Stimulated activated naive CD8-positive, alpha-beta T cell treated with anti-CD3 and anti-CD28 coated beads, Interleukin-15, Interleukin-2, amounts not matched to agents 100 ng/mL and 50 ng/mL, for 24 hours (primary cell): Measurements from ENCODE around the gene RARG.

Source experiments
- H3K27ac Mint-ChIP-seq: one replicate; pipeline ENCODE4 v1.8.0; 2021; ENCODE audit warnings: mild to moderate bottlenecking, mixed read lengths
- H3K27me3 Mint-ChIP-seq: one replicate; pipeline ENCODE4 v1.8.0; 2021; ENCODE audit warnings: mixed read lengths
- H3K36me3 Mint-ChIP-seq: one replicate; pipeline ENCODE4 v1.8.0; 2021; ENCODE audit warnings: low read depth, mixed read lengths
- H3K4me1 Mint-ChIP-seq: one replicate; pipeline ENCODE4 v1.8.0; 2021; ENCODE audit warnings: low read depth, mixed read lengths
- H3K4me3 Mint-ChIP-seq: one replicate; pipeline ENCODE4 v1.8.0; 2021; ENCODE audit warnings: mild to moderate bottlenecking, mixed read lengths
- H3K9me3 Mint-ChIP-seq: one replicate; pipeline ENCODE4 v1.8.0; 2021; ENCODE audit warnings: mixed read lengths

The RARG gene

DNA sequence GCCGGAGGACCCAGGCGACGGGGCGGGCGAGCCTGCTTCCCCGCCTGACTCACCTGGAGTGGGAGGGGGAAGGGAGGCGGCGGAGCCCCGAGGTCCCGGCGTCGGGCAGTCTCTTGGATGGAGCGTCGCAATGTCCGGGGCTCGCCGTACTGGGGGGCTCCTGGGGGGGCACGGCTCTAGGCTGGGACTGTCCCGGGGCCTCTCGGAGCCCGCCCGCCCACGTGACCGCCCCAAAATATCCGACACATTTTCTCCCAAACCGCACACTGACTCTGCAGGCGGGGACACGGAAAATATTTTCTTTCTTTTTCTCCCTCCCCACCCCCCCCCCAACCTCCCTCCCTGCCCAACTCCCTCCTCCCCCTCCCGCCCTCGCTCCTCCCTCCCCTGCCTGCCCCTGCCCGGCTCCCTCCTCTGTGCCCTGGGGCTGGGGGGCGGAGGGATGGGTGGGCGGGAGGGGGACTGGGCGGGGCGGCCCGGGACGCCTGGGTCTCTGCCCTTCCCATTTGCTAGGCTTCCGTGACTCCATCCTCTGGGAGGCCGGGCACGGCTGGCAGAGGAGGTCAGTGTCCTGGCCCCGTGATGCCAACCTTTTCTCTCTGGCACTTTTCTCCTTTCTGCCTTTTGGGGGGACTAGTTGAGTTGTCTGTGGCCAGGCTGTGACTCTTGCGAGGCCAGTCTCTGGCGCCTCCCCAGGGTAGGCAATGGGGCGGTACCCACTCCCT is at the start of gene RARG:
Gene RARG, minus strand, starts transcription at position 289 of the 725 bp plus-strand sequence. CDS start 4,664 bp downstream, outside the sequence.
- Mint-ChIP-seq H3K9me3 (no peaks in the 10 kb centered on the region), H3K4me1 (peaks cover 77% of the 10 kb centered on the region), H3K36me3 (peaks cover 2% of the 10 kb centered on the region), H3K27ac (peak within 1 kb of the TSS; percentile 85), H3K4me3 (peak within 1 kb of the TSS; percentile 86), H3K27me3 (no peaks in the 10 kb centered on the region)

DNA sequence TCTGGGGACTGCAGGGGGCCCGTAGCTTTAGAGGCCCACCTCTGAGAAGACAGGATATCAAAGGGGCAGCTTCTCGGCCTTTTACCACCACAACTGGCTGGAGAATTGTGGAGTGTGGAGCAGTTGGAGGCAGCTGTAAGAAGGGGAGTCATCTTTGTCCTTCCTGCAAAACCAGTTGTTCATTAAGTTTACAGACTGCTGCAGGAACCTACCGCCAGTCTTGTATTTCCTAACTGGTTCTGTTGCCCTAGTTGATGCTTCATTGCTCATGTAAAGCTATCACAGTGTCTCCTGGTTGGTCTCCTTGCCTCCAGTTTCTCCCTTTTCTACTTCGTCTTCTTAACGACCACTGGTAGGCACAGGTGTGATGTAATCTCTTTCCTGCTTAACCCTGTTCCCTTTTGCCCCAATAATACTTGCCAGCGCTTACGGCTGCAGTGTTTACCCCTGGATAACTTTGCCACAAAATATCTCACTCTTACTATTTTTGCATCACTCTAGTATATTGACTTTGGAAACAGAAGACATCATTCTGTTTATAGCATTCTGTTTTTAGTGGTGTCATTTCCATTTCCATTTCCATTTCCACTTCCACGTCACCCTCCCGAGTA is 48.0 kb upstream of the RARG start:
- no peaks in the 10 kb centered on the region for H3K9me3 Mint-ChIP-seq
- peaks cover 66% of the 10 kb centered on the region for H3K36me3 Mint-ChIP-seq
- H3K4me1 Mint-ChIP-seq, result no peaks in the 10 kb centered on the region
- no peak overlapping the region for H3K4me3 Mint-ChIP-seq
- H3K27ac Mint-ChIP-seq, result no peak overlapping the region
- no peaks in the 10 kb centered on the region for H3K27me3 Mint-ChIP-seq

DNA sequence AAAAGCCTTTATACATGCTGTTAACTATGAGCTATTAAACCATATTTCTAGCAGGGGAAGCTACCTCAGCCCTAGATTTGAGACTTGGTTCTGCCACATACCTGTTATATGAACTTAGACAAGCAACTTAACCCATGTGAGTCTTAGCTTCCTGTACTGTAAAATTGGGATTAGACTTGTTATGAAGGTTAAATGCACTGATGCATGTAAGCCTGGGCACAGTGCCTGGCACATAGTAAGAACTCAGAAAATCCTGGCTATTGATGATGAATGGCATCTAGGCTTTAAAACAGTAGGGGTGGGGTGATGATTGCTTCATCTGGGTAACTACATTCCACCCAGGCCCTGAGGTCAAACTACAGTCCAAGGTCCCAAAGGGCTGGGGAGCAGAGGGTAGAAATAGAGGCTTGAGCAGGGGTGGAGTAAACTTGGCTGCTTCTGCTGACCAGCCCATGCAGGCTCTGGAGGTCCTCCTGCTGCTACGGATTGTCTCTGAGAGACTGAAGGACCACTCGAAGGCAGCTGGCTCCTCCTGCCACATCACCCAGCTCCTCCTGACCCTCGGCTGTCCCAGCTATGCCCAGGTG is 47.4 kb upstream of the RARG start:
- Mint-ChIP-seq H3K27ac (no peak overlapping the region), H3K27me3 (no peaks in the 10 kb centered on the region), H3K9me3 (no peaks in the 10 kb centered on the region), H3K36me3 (peaks cover 70% of the 10 kb centered on the region), H3K4me3 (no peak overlapping the region), H3K4me1 (no peaks in the 10 kb centered on the region)

DNA sequence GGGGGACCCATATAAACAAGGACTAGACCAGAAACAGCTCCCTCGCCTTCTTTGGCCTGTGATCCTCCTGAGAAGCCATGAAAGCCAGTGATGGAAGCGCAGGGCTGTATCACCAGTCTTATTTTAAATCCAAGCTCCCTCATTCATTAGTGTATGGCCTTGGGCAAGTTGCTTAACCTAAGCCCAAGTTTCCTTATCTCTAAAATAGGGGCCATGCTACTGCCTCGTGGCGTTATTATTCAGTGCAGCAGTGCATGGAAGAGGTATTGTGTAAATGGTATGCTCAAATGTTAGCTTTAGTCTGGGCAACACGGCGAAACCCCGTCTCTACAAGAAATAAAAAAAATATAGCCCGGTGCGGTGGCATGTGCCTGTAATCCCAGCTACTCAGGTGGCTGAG is 46.0 kb upstream of the RARG start:
- H3K27ac Mint-ChIP-seq, result no peak overlapping the region
- no peaks in the 10 kb centered on the region for H3K27me3 Mint-ChIP-seq
- peaks cover 64% of the 10 kb centered on the region for H3K36me3 Mint-ChIP-seq
- H3K4me3 Mint-ChIP-seq, result no peak overlapping the region
- H3K4me1 Mint-ChIP-seq, result no peaks in the 10 kb centered on the region
- H3K9me3 Mint-ChIP-seq, result no peaks in the 10 kb centered on the region

DNA sequence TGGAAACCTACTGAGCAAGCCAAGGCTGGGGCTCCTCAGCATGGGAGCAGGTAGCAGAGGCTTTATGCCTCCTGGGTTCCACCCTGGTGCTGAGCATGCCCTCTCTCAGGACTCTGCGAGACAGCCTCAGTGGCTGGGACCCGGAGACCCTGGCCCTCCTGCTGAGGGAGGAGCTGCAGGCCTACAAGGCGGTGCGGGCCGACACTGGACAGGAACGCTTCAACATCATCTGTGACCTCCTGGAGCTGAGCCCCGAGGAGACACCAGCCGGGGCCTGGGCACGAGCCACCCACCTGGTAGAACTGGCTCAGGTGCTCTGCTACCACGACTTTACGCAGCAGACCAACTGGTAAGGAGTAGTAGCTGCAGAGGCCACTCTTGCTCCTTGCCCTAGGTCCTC is 44.5 kb upstream of the RARG start:
- Mint-ChIP-seq H3K27me3 (no peaks in the 10 kb centered on the region), H3K27ac (no peak overlapping the region), H3K9me3 (no peaks in the 10 kb centered on the region), H3K36me3 (peaks cover 62% of the 10 kb centered on the region), H3K4me3 (no peak overlapping the region), H3K4me1 (no peaks in the 10 kb centered on the region)

DNA sequence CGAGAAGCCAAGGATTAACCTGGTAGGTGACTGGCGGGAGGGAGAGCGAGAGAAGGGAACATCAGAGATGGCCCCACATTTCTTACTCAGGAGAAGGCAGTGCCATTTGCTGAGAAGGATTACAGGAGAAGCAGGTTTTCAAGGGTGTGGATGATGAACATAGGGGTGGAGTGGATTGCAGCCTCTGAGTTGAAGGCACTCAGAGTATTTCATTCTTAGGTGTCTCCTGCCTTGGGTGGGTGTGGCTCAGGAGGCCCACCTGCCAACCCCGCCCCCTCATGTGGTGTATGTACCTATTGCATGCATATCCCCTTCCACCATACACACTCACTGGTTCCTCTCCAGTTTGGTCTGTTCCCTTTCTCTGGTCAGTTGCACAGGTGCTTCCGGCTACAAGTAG is 42.4 kb upstream of the RARG start:
- no peak overlapping the region for H3K4me3 Mint-ChIP-seq
- peaks cover 69% of the 10 kb centered on the region for H3K36me3 Mint-ChIP-seq
- H3K27me3 Mint-ChIP-seq, result no peaks in the 10 kb centered on the region
- peaks cover 12% of the 10 kb centered on the region for H3K4me1 Mint-ChIP-seq
- peak overlapping the region; percentile 57 for H3K27ac Mint-ChIP-seq
- H3K9me3 Mint-ChIP-seq, result no peaks in the 10 kb centered on the region

DNA sequence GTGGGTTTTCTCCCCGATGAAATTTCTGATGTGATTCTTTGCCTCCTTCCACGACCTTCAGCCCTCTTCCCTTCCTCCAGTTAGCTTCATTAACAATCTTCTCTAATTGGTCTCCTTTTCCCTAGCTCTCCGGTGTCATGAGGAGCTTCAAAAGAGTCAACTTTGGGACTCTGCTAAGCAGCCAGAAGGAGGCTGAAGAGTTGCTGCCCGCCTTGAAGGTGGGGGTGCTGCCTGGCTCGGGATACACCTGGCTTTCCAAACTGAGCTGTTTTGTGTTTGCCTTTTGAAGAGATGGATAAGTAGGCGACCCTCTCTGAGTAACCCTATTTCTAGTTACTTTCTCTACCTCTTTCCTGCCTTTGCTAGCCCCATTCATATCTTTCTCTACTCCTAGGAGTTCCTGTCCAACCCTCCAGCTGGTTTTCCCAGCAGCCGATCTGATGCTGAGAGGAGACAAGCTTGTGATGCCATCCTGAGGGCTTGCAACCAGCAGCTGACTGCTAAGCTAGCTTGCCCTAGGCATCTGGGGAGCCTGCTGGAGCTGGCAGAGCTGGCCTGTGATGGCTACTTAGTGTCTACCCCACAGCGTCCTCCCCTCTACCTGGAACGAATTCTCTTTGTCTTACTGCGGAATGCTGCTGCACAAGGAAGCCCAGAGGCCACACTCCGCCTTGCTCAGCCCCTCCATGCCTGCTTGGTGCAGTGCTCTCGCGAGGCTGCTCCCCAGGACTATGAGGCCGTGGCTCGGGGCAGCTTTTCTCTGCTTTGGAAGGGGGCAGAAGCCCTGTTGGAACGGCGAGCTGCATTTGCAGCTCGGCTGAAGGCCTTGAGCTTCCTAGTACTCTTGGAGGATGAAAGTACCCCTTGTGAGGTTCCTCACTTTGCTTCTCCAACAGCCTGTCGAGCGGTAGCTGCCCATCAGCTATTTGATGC is 36.9 kb upstream of the RARG start:
- Mint-ChIP-seq H3K9me3 (no peaks in the 10 kb centered on the region), H3K36me3 (peaks cover 41% of the 10 kb centered on the region), H3K27ac (peak overlapping the region; percentile 99), H3K4me1 (peaks cover 38% of the 10 kb centered on the region), H3K27me3 (no peaks in the 10 kb centered on the region), H3K4me3 (peak overlapping the region; percentile 99)

DNA sequence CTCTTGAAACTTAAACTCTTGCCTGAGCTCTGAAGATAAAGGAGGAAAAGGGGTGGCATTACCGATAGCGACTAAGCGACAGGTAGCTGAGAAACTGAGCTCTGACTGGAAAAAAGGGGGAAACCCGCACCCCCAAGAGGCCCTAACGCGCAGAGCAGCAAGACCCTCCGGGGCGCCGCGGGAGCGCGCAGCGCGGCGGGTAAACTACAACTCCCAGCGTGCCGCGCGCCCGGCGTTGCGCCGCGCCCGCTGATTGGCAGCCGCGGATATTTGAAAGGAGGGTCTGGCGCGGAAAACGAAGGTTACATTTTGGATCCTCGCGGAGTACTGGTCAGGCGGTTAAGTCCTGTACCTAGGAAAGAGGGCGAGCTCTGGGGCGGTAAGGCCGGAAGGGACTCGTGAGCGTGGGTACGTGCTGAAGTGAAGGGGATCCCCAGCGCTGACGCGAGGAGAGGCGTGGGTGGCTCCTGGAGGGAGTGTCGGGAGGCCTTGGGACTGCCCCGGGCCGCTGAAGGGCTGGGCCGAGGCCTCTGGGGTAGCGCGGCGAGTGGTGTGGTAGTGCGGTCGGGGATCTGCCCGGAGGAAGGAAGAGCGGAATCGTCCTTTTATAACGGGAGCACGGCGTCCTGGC is 36.1 kb upstream of the RARG start, which contains the start of gene ESPL1:
Gene ESPL1, plus strand, starts transcription at position 301 of the 631 bp plus-strand sequence. CDS start 468 bp downstream, outside the sequence.
- no peaks in the 10 kb centered on the region for H3K27me3 Mint-ChIP-seq
- H3K27ac Mint-ChIP-seq, result peak within 1 kb of the TSS; percentile 99

DNA sequence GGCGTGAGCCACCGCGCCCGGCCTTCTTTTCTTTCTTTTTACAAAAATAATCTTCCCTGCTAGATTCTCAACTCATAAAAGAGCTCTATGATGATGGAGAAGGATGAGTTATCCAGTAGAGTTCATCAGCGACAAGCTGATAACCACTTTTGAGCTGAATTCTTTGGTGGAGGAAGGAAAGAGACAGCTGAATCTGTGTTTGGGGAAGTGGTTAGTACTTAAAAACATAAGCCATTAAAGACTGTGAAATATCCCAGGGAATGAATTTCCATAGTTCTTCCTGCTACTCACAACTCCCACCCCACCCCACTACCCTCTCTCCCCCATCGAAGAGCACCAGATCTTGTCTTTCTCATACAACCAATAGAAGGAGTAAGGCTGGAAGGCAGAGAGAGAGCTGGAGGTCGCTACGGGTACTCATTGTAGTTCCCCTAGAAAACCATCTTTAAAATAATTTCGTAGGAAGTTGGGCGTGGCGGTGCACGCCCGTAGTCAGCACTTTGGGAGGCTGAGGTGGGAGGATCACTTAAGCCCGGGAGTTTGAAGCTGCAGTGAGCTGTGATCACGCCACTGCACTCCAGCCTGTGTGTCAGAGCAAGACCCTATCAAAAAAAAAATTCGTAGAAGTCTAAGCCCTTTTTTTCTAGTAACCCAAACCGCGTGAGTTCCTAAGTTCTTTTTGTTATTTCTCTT is 35.4 kb upstream of the RARG start:
- H3K36me3 Mint-ChIP-seq, result peaks cover 35% of the 10 kb centered on the region
- H3K4me3 Mint-ChIP-seq, result peak overlapping the region; percentile 99

More for the DNA sequence above, 36.1 kb upstream of the RARG start, which contains the start of gene ESPL1:
- Mint-ChIP-seq H3K36me3 (peaks cover 39% of the 10 kb centered on the region), H3K9me3 (no peaks in the 10 kb centered on the region), H3K4me3 (peak within 1 kb of the TSS; percentile 99), H3K4me1 (peaks cover 38% of the 10 kb centered on the region)

DNA sequence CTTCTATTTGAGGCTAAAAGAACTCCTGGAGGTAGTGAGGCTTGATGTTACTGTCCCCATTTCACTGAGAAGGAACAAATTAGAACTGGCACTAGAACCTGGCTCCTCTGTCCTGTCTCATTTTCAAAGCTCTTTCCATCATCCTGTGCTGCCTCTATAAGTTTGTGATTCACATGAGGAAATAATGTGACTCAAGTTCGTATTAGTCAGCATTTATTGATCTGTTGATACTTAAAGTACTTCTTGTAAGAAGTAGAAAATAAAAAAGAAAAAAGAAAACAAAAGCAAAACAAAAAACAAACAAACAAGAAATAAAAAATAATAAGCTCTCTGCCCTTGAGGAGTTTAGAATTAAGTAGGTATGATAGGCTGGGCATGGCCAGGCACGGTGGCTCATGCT is 33.8 kb upstream of the RARG start:
- Mint-ChIP-seq H3K27me3 (no peaks in the 10 kb centered on the region), H3K9me3 (no peaks in the 10 kb centered on the region), H3K27ac (no peak overlapping the region), H3K4me3 (no peak overlapping the region), H3K36me3 (peaks cover 23% of the 10 kb centered on the region), H3K4me1 (peaks cover 38% of the 10 kb centered on the region)

More for the DNA sequence above, 35.4 kb upstream of the RARG start:
- H3K27me3 Mint-ChIP-seq, result no peaks in the 10 kb centered on the region
- H3K27ac Mint-ChIP-seq, result peak overlapping the region; percentile 99
- no peaks in the 10 kb centered on the region for H3K9me3 Mint-ChIP-seq
- H3K4me1 Mint-ChIP-seq, result peaks cover 38% of the 10 kb centered on the region

DNA sequence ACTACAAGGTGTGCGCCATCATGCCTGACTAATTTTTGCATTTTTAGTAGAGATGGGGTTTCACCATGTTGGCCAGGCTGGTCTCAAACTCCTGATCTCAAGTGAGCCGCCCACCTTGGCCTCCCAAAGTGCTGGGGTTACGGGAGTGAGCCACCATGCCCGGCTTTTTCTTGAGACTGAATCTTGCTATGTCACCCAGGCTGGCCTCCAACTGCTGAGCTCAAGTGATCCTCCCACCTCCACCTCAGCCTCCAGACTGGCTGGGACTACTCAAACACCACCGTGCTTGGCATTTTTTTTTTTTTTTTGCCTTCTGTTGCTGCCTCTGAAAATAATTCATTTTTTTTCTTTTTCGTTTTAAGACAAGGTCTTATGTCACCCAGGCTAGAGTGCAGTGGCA is 27.9 kb upstream of the RARG start:
- Mint-ChIP-seq H3K27me3 (no peaks in the 10 kb centered on the region), H3K4me3 (no peak overlapping the region), H3K4me1 (peaks cover 28% of the 10 kb centered on the region), H3K27ac (no peak overlapping the region), H3K9me3 (no peaks in the 10 kb centered on the region), H3K36me3 (no peaks in the 10 kb centered on the region)

DNA sequence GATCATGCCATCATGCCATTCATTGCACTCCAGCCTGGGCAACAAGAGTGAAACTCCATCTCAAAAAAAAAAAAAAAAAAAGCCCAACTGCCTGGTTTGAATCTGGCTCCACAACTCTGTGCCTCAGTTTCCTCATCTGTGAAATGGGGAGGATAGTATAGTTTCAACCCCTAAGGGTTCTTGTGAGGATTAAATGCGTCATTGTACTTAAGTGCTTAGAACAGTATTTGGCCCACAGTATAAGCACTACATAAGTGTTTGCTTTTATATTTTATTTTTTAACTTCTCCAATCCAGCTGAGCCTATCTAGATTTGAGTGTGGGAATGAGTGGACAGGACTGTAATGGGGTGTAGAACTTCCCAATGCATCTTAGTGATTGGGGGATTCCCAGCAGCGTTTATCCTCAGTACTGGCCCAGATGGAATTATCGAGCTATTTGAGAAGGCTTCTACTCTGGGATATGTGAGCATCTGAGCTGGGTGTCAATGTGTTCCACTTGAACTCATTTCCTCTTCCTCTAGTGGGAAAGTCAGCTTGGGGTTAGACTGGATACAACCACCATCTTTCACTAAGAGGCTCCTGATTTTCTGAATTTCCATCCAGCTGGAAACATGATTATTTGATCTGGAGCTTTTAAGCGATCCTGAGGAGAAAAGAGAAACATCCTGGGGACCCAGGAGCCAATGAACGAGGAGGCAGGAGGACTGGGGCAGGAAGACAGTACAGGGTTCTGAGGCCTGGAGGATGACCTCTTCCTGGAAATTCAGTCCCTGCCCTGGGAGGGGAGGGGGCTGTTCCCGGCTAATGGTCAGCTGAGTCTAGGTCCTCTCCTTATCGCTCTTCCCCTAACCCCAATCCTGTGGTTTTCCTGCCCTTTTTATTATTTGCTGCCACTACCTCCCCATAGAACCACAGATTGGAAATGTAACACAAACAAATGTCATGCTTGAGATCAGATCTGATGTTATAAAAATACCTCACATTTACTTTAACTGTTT is 26.8 kb upstream of the RARG start:
- H3K9me3 Mint-ChIP-seq, result no peaks in the 10 kb centered on the region
- H3K27me3 Mint-ChIP-seq, result no peaks in the 10 kb centered on the region
- peaks cover 38% of the 10 kb centered on the region for H3K4me1 Mint-ChIP-seq
- peak overlapping the region; percentile 8 for H3K27ac Mint-ChIP-seq
- H3K36me3 Mint-ChIP-seq, result peaks cover 5% of the 10 kb centered on the region
- H3K4me3 Mint-ChIP-seq, result no peak overlapping the region

DNA sequence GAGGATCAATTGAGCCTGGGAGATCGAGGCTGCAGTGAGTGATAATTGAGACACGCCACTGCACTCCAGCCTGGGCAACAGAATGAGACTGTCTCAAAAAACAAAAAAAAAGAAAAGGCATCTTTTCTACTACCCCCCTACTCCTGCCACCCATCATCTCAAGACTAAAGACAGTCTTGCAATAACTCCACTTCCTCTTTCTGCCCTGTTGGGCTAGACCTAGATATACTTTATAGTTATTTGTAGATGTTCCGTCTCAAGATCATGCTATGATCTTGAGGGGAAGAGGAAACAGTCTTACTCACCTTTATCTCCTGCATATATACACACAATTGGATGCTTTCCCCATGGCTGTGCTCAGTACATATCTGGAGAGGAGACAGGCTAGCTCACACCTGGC is 24.0 kb upstream of the RARG start:
- Mint-ChIP-seq H3K27ac (peak overlapping the region; percentile 26), H3K9me3 (no peaks in the 10 kb centered on the region), H3K36me3 (peaks cover 9% of the 10 kb centered on the region), H3K4me1 (peaks cover 59% of the 10 kb centered on the region), H3K4me3 (peak overlapping the region; percentile 23), H3K27me3 (no peaks in the 10 kb centered on the region)
